ENCODE results near the gene TTLL1.

The TTLL1 gene

DNA sequence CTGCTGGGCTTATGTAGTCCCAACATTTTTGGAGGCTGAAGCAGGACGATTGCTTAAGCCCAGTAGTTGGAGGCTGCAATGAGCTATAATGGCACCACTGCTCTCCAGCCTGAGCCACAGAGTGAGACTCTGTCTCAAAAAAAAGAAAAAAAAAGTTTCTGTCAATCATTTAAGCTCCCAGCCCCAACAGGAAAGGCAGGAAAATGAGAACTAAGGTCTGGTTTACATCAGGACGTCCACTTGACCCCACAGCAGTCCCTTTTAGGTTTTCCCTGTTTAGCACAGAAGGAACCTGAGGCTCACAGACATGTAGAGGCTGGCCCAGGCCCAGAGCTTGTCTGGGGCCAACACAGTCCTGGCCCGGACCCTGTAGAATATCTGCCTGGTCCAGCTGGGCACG, 9.2 kb upstream of the TTLL1 start:
- H3K79me2 ChIP-seq, result no peaks in the 10 kb centered on the region
- no peak overlapping the region for H3K27ac ChIP-seq
- no peak overlapping the region for H3K9ac ChIP-seq
- no peaks in the 10 kb centered on the region for H3K27me3 ChIP-seq (ENCODE audit: control insufficient read depth, insufficient read depth, low read length)
- no peaks in the 10 kb centered on the region for H3K9me3 ChIP-seq (ENCODE audit: control insufficient read depth, low read length)
- no peaks in the 10 kb centered on the region for H3K4me1 ChIP-seq
- H3K4me3 ChIP-seq (ENCODE audit: low read depth, low read length), result no peak overlapping the region
- no peaks in the 10 kb centered on the region for H3K36me3 ChIP-seq (ENCODE audit: control insufficient read depth, insufficient read depth, low read length)
- TF ChIP-seq, protein P1, sequence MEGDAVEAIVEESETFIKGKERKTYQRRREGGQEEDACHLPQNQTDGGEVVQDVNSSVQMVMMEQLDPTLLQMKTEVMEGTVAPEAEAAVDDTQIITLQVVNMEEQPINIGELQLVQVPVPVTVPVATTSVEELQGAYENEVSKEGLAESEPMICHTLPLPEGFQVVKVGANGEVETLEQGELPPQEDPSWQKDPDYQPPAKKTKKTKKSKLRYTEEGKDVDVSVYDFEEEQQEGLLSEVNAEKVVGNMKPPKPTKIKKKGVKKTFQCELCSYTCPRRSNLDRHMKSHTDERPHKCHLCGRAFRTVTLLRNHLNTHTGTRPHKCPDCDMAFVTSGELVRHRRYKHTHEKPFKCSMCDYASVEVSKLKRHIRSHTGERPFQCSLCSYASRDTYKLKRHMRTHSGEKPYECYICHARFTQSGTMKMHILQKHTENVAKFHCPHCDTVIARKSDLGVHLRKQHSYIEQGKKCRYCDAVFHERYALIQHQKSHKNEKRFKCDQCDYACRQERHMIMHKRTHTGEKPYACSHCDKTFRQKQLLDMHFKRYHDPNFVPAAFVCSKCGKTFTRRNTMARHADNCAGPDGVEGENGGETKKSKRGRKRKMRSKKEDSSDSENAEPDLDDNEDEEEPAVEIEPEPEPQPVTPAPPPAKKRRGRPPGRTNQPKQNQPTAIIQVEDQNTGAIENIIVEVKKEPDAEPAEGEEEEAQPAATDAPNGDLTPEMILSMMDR (IDR thresholded peaks at IDR 0.05), result no peak
- H3K4me2 ChIP-seq (ENCODE audit: low read length), result no peak overlapping the region
- H2AFZ ChIP-seq, result no peak overlapping the region

- no peaks in the 10 kb centered on the region for H3K36me3 ChIP-seq (ENCODE audit: control insufficient read depth, insufficient read depth, low read length)
- no peaks in the 10 kb centered on the region for H3K27me3 ChIP-seq (ENCODE audit: control insufficient read depth, insufficient read depth, low read length)
- H3K9me3 ChIP-seq (ENCODE audit: control insufficient read depth, low read length), result no peaks in the 10 kb centered on the region
- H2AFZ ChIP-seq, result no peak overlapping the region
- TF ChIP-seq, protein P1 (IDR thresholded peaks at IDR 0.05), result no peak
- H3K9ac ChIP-seq, result no peak overlapping the region
- no peaks in the 10 kb centered on the region for H3K79me2 ChIP-seq
- no peak overlapping the region for H3K27ac ChIP-seq
- H3K4me3 ChIP-seq (ENCODE audit: low read depth, low read length), result no peak overlapping the region
- H3K4me1 ChIP-seq, result no peaks in the 10 kb centered on the region
- no peak overlapping the region for H3K4me2 ChIP-seq (ENCODE audit: low read length)
Observed at GRCh38 chr22:43096420-43096819, 7.2 kb upstream of the TTLL1 start.

GRCh38 chr22:43094551-43094950, 5.4 kb upstream of the TTLL1 start:
- TF ChIP-seq, protein P1 (IDR thresholded peaks at IDR 0.05), result no peak
- Histone ChIP-seq H3K27me3 (ENCODE audit: control insufficient read depth, insufficient read depth, low read length) (no peaks in the 10 kb centered on the region), H3K4me2 (ENCODE audit: low read length) (no peak overlapping the region), H3K4me1 (no peaks in the 10 kb centered on the region), H3K9me3 (ENCODE audit: control insufficient read depth, low read length) (no peaks in the 10 kb centered on the region), H3K36me3 (ENCODE audit: control insufficient read depth, insufficient read depth, low read length) (no peaks in the 10 kb centered on the region), H3K27ac (no peak overlapping the region), H3K4me3 (ENCODE audit: low read depth, low read length) (no peak overlapping the region), H3K79me2 (no peaks in the 10 kb centered on the region), H3K9ac (no peak overlapping the region), H2AFZ (no peak overlapping the region)

- H3K4me3 ChIP-seq (ENCODE audit: low read depth, low read length), result no peak overlapping the region
- TF ChIP-seq, protein P1 (IDR thresholded peaks at IDR 0.05), result no peak
- no peaks in the 10 kb centered on the region for H3K4me1 ChIP-seq
- no peaks in the 10 kb centered on the region for H3K79me2 ChIP-seq
- H3K9ac ChIP-seq, result no peak overlapping the region
- H3K4me2 ChIP-seq (ENCODE audit: low read length), result no peak overlapping the region
- no peaks in the 10 kb centered on the region for H3K27me3 ChIP-seq (ENCODE audit: control insufficient read depth, insufficient read depth, low read length)
- no peaks in the 10 kb centered on the region for H3K9me3 ChIP-seq (ENCODE audit: control insufficient read depth, low read length)
- no peak overlapping the region for H2AFZ ChIP-seq
- H3K36me3 ChIP-seq (ENCODE audit: control insufficient read depth, insufficient read depth, low read length), result no peaks in the 10 kb centered on the region
- no peak overlapping the region for H3K27ac ChIP-seq
Observed at GRCh38 chr22:43094085-43094484, 4.9 kb upstream of the TTLL1 start.

DNA sequence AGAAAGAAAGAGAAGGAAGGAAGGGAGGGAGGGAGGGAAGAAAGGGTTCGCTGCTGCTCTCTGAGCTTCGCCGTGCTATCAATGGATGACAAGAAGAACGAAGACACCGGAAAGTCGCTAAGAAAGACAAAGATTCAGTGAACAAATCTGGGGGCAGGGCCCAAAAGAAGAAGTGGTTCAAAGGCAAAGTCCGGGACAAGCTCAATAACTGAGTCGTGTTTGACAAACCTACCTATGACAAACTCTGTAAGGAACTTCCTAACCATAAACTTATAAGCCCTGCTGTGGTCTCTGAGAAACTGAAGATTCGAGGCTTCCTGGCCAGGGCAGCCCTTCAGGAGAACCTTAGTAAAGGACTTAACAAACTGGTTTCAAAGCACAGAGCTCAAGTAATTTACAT, 2.9 kb upstream of the TTLL1 start:
- H3K4me2 ChIP-seq (ENCODE audit: low read length), result no peak overlapping the region
- H3K36me3 ChIP-seq (ENCODE audit: control insufficient read depth, insufficient read depth, low read length), result no peaks in the 10 kb centered on the region
- no peaks in the 10 kb centered on the region for H3K4me1 ChIP-seq
- TF ChIP-seq, protein P1 (IDR thresholded peaks at IDR 0.05), result no peak
- no peak overlapping the region for H2AFZ ChIP-seq
- no peak overlapping the region for H3K9ac ChIP-seq
- H3K27ac ChIP-seq, result no peak overlapping the region
- H3K27me3 ChIP-seq (ENCODE audit: control insufficient read depth, insufficient read depth, low read length), result no peaks in the 10 kb centered on the region
- no peaks in the 10 kb centered on the region for H3K9me3 ChIP-seq (ENCODE audit: control insufficient read depth, low read length)
- no peaks in the 10 kb centered on the region for H3K79me2 ChIP-seq
- H3K4me3 ChIP-seq (ENCODE audit: low read depth, low read length), result no peak overlapping the region
